Ishikawa (cell line): Measurements from ENCODE around the gene FAM200C.

Experiments used
- CEBPB ChIP-seq: IDR thresholded peaks from 2 replicates; pipeline ENCODE4 v1.6.1; 2012
- CREB1 ChIP-seq: IDR thresholded peaks from 2 replicates; pipeline ENCODE4 v1.6.1; 2012; ENCODE audit warnings: low read depth
- EGR1 ChIP-seq: IDR thresholded peaks from 2 replicates; pipeline ENCODE4 v1.6.1; 2012
- EP300 ChIP-seq: IDR thresholded peaks from 2 replicates; pipeline ENCODE4 v1.6.1; 2012; ENCODE audit warnings: borderline replicate concordance
- FOXM1 ChIP-seq: IDR thresholded peaks from 2 replicates; pipeline ENCODE4 v1.6.1; 2012; ENCODE audit warnings: low read depth, borderline replicate concordance
- NFIC ChIP-seq: IDR thresholded peaks from 2 replicates; pipeline ENCODE4 v1.6.1; 2012
- RAD21 ChIP-seq: IDR thresholded peaks from 2 replicates; pipeline ENCODE4 v1.6.1; 2012; ENCODE audit warnings: low read depth
- REST ChIP-seq: IDR thresholded peaks from 2 replicates; pipeline ENCODE4 v1.6.1; 2012; ENCODE audit warnings: low read depth, mild to moderate bottlenecking
- TAF1 ChIP-seq: IDR thresholded peaks from 2 replicates; pipeline ENCODE4 v1.6.1; 2012; ENCODE audit warnings: low read depth, mild to moderate bottlenecking
- TCF12 ChIP-seq: IDR thresholded peaks from 2 replicates; pipeline ENCODE4 v1.6.1; 2012; ENCODE audit warnings: low read depth
- TEAD4 ChIP-seq: IDR thresholded peaks from 2 replicates; pipeline ENCODE4 v1.6.1; 2012
- USF1 ChIP-seq: IDR thresholded peaks from 2 replicates; pipeline ENCODE4 v1.6.1; 2012
- YY1 ChIP-seq: IDR thresholded peaks from 2 replicates; pipeline ENCODE4 v1.6.1; 2012; ENCODE audit warnings: low read depth
- ZBTB7A ChIP-seq: IDR thresholded peaks from 2 replicates; pipeline ENCODE4 v1.6.1; 2012; ENCODE audit warnings: low read depth
- TF ChIP-seq, protein P1 (sequence below): IDR thresholded peaks from 2 replicates; pipeline ENCODE4 v1.6.1; 2012

The FAM200C gene

DNA sequence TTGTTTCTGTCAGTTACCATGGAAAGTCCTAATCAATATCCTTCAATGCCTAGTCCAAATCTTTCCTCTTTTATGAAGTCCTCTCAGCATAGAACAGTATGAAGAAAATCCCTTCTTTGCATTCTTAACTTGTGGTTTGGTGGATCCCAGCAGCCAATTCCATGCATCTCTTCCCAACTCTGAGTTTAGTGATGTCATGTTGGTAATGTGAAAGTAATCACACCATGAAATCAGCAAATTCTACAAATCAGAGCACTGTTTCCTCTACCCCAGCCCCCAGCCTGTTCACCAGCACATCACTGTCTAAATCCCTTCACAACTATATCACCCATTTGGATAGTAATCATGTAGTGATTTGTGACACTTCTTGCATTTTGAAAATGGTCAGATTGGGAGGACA, 24.7 kb downstream of the FAM200C start:
- TF ChIP-seq TCF12 (no peak), EP300 (no peak), NFIC (no peak), TEAD4 (no peak), EGR1 (no peak), YY1 (no peak), RAD21 (no peak), FOXM1 (no peak), ZBTB7A (no peak), CEBPB (no peak), TAF1 (no peak), CREB1 (no peak), USF1 (no peak), REST (no peak)
- TF ChIP-seq, protein P1, sequence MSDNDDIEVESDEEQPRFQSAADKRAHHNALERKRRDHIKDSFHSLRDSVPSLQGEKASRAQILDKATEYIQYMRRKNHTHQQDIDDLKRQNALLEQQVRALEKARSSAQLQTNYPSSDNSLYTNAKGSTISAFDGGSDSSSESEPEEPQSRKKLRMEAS: no peak

- TF ChIP-seq TEAD4 (no peak), EP300 (no peak), EGR1 (no peak), CEBPB (no peak), FOXM1 (no peak), USF1 (no peak), ZBTB7A (no peak), TAF1 (no peak), TCF12 (no peak), YY1 (no peak), REST (no peak), CREB1 (no peak), RAD21 (no peak), NFIC (no peak)
- TF ChIP-seq, protein P1: no peak
Observed at GRCh38 chr5:160371294-160371693, 28.6 kb downstream of the FAM200C start.

GRCh38 chr5:160370713-160371034, 29.2 kb downstream of the FAM200C start:
- no peak for TF ChIP-seq ZBTB7A
- 0 out of 2 replicates have a peak, but pooled peaks have one; percentile 3 for TF ChIP-seq YY1

DNA sequence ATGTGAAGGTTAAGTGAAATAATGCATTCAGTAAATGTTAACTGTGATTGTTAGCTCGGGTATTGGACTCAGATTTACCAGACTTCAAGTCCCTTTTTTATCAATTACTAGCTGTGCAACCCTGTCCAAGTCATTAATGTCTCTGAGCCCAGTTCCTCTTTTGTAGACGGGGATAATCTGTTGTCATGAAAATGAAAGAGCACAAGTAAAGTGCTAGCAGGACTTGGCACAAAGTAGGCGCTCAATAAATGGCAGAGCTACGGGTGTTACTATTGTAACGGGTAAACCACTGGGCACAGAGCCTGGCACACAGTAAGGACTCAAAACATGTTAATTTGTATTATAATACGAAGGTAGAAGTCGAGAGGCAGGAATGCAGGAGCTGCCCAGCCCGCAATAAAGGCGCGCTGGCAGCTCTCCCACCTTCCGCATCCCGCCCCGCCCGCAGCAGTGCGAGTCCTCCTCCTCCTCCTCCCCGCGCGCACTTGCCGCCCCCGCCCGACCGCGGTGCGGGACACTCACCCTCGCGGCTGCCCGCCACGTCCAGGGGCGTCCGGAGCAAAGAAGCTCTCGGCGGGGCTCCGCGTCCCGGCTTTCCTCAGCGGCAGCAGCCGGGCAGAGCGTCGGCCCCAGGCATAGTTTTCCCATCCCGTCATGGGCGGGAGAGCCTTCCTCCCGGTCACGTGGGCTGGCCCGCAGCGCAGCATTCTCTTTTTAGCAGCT, 29.7 kb downstream of the FAM200C start, which contains the start of gene C1QTNF2:
Gene C1QTNF2, minus strand, starts transcription at position 637 of the 723 bp plus-strand sequence. CDS start 15,615 bp downstream, outside the sequence.
- TF ChIP-seq TCF12 (no peak), EP300 (no peak), CEBPB (no peak), TEAD4 (0 out of 2 replicates have a peak, but pooled peaks have one; percentile 25), ZBTB7A (no peak), USF1 (peak; percentile 96), FOXM1 (no peak), NFIC (peak; percentile 13; the same call in 1 of the 2 replicates), YY1 (0 out of 2 replicates have a peak, but pooled peaks have one; percentile 10), TAF1 (no peak), CREB1 (no peak), EGR1 (peak; percentile 37; the same call in 1 of the 2 replicates), RAD21 (no peak), REST (no peak)
- TF ChIP-seq, protein P1: peak; percentile 90
